ENCODE results near the gene MSANTD2.
A peak's percentile ranks its signal among the peaks of the same experiment; 100 is the strongest.

MSANTD2 gene

GRCh38 chr11:124754710-124755109 lies 45.5 kb downstream of the MSANTD2 start:
- H3K4me3 ChIP-seq (ENCODE audit: low read depth, low read length), result no peak overlapping the region
- TF ChIP-seq CTCF (conservative IDR thresholded peaks at IDR 0.05; ENCODE audit: low read depth, low read length), result no peak
- no peak for DNase-seq (ENCODE audit: low read depth)

GRCh38 chr11:124754309-124754708 lies 45.9 kb downstream of the MSANTD2 start:
- TF ChIP-seq CTCF (conservative IDR thresholded peaks at IDR 0.05; ENCODE audit: low read depth, low read length), result no peak
- DNase-seq (ENCODE audit: low read depth), result no peak
- H3K4me3 ChIP-seq (ENCODE audit: low read depth, low read length), result no peak overlapping the region

- no peak for TF ChIP-seq CTCF (conservative IDR thresholded peaks at IDR 0.05; ENCODE audit: low read depth, low read length)
- DNase-seq (ENCODE audit: low read depth), result no peak
- H3K4me3 ChIP-seq (ENCODE audit: low read depth, low read length), result no peak overlapping the region
Measured at GRCh38 chr11:124753624-124754023, 46.6 kb downstream of the MSANTD2 start.

- no peak for DNase-seq (ENCODE audit: low read depth)
- TF ChIP-seq CTCF (conservative IDR thresholded peaks at IDR 0.05; ENCODE audit: low read depth, low read length), result no peak
- H3K4me3 ChIP-seq (ENCODE audit: low read depth, low read length), result no peak overlapping the region
Measured at GRCh38 chr11:124753205-124753604, 47.0 kb downstream of the MSANTD2 start.

GRCh38 chr11:124752471-124753102 lies 47.6 kb downstream of the MSANTD2 start:
- no peak for DNase-seq (ENCODE audit: low read depth)
- H3K4me3 ChIP-seq (ENCODE audit: low read depth, low read length), result no peak overlapping the region
- no peak for TF ChIP-seq CTCF (conservative IDR thresholded peaks at IDR 0.05; ENCODE audit: low read depth, low read length)

GRCh38 chr11:124751741-124752470 lies 48.3 kb downstream of the MSANTD2 start, which contains the start of gene VSIG2:
Gene VSIG2, minus strand, starts transcription at chr11:124752255. Its CDS starts 118 bp downstream, at chr11:124752137.
- no peak for DNase-seq (ENCODE audit: low read depth)
- no peak for TF ChIP-seq CTCF (conservative IDR thresholded peaks at IDR 0.05; ENCODE audit: low read depth, low read length)
- peak within 1 kb of the TSS; percentile 8 for H3K4me3 ChIP-seq (ENCODE audit: low read depth, low read length)

- DNase-seq (ENCODE audit: low read depth), result no peak
- TF ChIP-seq CTCF (conservative IDR thresholded peaks at IDR 0.05; ENCODE audit: low read depth, low read length), result no peak
- no peak overlapping the region for H3K4me3 ChIP-seq (ENCODE audit: low read depth, low read length)
Measured at GRCh38 chr11:124751391-124751740, 48.8 kb downstream of the MSANTD2 start.
